ENCODE data around the gene OR4D9.

GRCh38 chr11:59542142-59542810 is 30.9 kb downstream of the OR4D9 start:
- TF ChIP-seq RAD21 (IDR thresholded peaks at IDR 0.05; ENCODE audit: low read depth) (no peak), CEBPB (IDR thresholded peaks at IDR 0.05) (no peak), REST (IDR thresholded peaks at IDR 0.05; ENCODE audit: low read depth) (no peak), USF1 (IDR thresholded peaks at IDR 0.05) (no peak), TCF12 (IDR thresholded peaks at IDR 0.05; ENCODE audit: low read depth) (no peak), CREB1 (IDR thresholded peaks at IDR 0.05; ENCODE audit: low read depth) (no peak), EP300 (IDR thresholded peaks at IDR 0.05; ENCODE audit: borderline replicate concordance) (no peak), MAX (IDR thresholded peaks at IDR 0.05) (no peak), YY1 (IDR thresholded peaks at IDR 0.05; ENCODE audit: low read depth) (no peak), NFIC (IDR thresholded peaks at IDR 0.05) (no peak), FOXM1 (IDR thresholded peaks at IDR 0.05; ENCODE audit: borderline replicate concordance, low read depth) (no peak), EGR1 (IDR thresholded peaks at IDR 0.05) (no peak), ZBTB7A (IDR thresholded peaks at IDR 0.05; ENCODE audit: low read depth) (no peak), TAF1 (IDR thresholded peaks at IDR 0.05; ENCODE audit: low read depth) (no peak)

Data from Ishikawa (cell line).